NCI-H1105 treated with DMSO at 0.1 percent for 48 hours (cell line): ENCODE results near the gene UNC13A.
"Not testable (repeated sequence)": the region's sequence is repeated elsewhere in the genome, so short reads cannot be mapped to it uniquely, and the experiment has no call there.

Source experiments
- DNase-seq: peaks from one replicate; lab custom pipeline; 2025; lab: John Stamatoyannopoulos, UW

UNC13A gene

DNA sequence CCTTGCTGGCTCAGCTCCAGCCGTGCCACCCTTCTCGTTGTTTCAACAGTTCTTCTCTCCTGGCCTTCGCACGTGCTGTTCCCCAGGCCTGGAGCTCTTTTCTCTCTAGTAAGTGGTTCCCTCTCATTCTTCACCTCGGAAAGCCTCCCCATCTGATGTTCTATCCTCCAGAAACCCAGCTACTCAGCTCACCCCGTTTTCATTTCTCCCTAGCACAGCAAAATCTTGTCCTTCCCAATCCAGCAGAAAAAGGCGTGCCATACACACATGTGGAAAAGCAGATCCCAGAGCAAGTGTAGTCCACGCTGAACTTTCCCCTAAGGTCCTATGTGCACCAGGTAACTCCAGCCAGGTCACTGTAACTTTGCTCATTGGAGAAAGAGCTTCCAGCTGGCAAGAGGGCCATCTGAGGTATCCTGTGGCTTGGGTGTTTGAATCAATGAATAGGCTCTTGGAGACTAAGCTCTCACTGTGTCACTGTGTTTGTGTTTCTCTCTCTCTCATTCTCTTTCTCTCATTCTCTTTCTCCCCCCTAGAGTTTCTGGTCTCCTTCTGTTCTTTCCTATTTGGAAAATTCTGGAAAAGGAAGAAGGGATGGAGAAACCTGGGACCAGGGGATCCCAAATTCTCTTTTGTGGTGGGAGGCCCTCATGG is 83.7 kb downstream of the UNC13A start:
- DNase-seq = no peak

DNA sequence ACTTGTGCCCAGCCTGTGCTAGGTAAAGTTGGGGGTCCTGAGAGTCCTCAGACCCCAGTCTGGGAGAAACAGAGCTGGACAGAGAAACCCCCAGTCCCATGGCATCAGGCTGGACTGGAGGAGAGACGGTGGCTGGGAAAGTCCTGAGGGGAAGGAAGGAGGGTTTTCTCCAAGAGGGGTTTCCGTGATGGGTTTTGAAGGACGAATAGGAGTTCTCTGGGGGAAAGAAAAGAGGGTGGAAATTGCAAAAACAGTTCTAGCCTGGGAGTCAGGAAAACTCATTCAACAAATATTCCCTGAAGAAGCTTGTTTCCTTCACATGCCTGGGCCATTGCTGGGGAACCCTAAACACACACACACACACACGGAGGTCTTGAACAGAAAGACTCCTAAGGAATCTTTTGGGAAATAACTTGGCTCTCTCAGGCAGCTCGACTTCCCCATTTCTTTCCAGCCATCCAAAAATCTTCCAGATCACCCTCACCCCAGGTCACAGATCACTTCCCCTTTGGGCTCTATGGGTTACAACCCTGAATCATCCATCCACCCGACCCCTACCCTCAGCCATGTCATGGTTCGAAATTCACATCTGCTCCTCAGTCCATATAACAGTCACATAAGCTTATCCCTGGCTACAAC is 85.2 kb downstream of the UNC13A start:
- no peak for DNase-seq

DNA sequence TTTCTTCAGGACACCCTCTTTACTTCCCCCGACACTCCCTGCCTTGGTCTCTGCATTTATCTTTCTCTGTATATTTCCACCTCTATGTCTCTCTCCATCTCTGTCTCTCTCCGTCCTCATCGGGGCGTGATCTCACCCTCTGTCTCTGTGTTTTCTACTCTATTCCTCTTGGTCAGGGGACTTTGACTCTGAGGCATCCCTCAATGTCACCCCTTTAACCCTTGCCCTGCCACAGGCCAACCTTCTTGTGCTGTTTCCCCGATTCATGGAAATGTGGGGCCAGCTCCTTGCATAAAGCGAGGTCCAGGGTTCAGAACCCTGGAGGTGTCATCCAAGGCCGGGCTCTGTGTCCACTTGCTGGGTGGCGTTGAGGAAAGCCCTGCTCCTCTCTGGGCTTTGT is 85.9 kb downstream of the UNC13A start:
- no peak for DNase-seq

DNA sequence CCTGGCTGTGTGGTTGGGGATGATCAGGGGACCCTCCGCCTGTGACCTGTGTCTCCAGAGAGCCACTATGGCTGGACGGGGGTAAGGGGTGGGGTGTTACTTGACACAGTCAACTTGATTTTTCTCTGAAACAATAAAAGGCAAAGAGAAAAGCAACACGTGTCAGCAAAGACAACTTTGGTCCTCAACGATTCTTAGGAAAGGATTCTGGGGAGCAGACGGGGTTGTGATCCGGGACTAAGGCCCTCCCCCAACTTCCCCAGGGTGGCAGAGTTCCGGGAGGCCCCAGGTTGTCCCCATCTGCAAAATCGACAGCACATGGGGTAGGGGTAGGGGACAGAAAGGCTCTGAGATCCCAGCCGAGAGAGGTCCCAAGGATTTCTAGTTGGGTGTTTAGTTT is 86.5 kb downstream of the UNC13A start:
- DNase-seq = no peak

GRCh38 chr19:17599780-17600179 is 88.4 kb downstream of the UNC13A start:
- no peak for DNase-seq

DNA sequence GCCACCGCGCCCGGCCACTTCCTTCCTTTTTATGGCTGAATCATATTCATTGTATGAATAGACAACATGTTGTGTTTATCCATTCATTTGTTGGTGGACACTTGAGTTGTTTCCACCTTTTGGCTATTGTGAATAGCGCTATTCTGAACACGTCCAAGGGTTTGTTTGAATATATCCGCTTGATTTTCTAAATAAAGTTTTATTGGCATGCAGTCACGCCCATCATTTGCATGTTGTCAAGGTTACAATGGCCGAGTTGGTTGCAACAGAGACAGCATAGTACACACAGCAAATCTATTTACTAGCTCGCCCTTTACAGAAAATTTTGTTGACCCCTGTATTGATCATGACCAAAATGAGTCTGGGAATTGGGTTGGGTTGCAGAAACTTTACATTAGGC is 89.2 kb downstream of the UNC13A start:
- no peak for DNase-seq

DNA sequence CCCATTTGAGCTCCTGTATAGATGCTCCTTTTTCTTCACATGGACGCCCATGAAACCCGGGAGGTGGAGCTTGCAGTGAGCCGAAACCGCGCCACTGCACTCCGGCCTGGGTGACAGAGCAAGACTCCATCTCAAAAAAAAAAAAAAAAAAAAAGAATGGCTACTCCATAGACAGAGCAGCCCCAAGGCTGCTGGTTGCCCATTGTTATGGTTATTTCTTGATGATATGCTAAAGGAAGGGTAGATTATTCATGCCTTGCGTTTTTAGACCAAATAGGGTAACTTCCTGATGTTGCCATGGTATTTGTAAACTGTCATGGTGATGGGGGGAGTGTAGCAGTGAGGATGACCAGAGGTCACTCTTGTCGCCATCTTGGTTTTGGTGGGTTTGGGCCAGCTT is 90.1 kb downstream of the UNC13A start:
- not testable (repeated sequence) for DNase-seq

DNA sequence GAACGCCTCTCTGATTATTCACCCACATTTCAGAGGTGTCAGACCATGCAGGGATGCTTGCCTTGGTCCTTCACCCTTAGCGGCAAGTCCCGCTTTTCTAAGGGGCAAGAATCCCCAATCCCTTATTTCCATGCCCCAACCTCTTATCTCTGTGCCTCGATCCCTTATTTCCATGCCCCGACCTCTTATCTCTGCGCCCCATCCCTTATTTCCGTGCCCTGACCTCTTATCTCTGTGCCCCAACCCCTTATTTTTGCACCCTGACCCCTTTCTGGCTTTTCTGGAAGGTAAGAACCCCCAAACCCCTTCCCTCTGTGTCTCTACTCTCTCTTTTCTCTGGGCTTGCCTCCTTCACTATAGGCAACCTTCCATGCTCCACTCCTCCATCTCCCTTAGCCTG is 93.9 kb downstream of the UNC13A start:
- DNase-seq = not testable (repeated sequence)

GRCh38 chr19:17590866-17591265 is 97.3 kb downstream of the UNC13A start:
- DNase-seq = no peak

DNA sequence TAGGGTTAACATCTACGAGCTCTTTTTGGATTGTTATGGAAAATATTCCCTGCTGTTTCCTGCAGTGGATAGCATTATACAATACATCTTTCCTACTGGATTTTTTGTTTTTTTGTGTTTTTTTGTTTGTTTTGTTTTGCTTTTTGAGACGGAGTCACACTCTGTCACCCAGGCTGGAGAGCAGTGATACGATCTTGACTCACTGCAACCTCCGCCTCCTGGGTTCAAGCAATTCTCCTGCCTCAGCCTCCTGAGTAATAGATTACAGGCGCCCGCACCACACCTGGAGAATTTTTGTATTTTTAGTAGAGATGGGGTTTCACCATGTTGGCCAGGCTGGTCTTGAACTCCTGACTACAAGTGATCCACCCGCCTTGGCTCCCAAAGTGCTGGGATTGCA is 102.8 kb downstream of the UNC13A start:
- not testable (repeated sequence) for DNase-seq

DNA sequence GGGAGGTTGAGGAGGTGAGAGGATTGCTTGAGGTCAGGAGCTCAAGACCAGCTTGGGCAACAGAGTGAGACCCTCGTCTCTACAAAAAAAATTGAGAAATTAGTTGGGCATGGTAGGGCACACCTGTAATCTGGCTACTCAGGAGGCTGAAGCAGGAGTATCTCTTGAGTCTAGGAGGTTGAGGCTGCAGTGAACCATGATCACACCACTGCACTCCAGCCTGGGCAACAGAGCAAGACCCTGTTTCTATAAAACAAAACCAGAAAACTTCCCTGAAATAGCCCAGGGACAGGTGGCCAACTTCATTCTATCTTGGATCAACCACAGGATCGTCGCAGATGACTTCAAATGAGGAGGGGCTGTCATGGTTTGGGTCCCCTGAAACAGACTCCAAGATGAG is 104.0 kb downstream of the UNC13A start:
- DNase-seq = no peak

DNA sequence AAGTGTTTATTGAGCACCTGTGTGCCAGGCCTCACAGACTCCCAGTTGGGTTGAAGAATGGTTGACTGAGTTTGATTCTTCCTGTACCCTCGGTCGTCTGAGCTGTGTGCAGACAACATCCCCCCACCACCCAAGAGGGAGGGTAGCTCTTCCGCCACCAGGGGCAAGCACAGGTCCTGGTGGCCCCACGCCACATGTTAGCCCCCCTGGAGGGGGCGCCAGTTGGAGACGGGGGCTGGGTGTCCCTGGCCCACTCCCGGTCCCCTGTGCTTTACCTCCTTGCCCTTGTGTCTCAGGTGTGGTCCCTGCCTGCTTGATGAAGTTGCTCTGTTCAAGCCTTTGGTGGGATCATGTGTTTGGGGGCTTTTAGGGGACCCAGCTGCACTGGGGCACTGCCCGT is 105.5 kb downstream of the UNC13A start:
- DNase-seq = no peak

- no peak for DNase-seq
Observed at GRCh38 chr19:17581211-17581874, 106.8 kb downstream of the UNC13A start.

- no peak for DNase-seq
Observed at GRCh38 chr19:17580470-17581144, 107.5 kb downstream of the UNC13A start.

DNA sequence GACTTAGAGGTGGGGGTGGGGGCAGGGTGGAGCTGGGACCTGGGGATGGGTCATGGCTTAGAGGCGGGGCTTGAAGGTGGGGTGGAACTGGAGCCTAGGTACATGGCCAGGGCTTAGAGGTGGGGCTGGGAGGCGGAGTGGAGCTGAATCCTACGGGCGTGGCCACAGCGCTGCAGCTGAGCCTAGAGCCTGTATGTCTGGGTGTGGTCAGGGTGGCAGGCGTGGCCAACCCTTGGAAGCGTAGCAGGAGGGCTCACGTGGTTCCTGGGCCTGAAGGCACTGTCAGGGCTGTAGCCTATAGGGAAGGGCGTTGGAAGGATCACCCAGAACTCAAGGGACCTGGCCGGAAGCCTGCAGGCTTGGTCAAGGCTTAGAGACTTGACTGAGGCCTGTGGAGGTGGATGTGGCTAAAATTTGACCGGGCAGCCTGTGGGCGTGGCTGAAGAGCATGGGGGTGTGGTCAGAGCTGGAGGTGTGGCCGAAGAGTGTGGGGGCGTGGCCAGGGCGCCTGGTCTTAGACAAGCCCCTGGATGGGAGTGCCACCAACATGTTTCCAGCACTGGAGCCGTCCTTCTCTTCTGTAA is 108.4 kb downstream of the UNC13A start:
- DNase-seq = no peak

- no peak for DNase-seq
Observed at GRCh38 chr19:17577457-17578097, 110.6 kb downstream of the UNC13A start.

DNA sequence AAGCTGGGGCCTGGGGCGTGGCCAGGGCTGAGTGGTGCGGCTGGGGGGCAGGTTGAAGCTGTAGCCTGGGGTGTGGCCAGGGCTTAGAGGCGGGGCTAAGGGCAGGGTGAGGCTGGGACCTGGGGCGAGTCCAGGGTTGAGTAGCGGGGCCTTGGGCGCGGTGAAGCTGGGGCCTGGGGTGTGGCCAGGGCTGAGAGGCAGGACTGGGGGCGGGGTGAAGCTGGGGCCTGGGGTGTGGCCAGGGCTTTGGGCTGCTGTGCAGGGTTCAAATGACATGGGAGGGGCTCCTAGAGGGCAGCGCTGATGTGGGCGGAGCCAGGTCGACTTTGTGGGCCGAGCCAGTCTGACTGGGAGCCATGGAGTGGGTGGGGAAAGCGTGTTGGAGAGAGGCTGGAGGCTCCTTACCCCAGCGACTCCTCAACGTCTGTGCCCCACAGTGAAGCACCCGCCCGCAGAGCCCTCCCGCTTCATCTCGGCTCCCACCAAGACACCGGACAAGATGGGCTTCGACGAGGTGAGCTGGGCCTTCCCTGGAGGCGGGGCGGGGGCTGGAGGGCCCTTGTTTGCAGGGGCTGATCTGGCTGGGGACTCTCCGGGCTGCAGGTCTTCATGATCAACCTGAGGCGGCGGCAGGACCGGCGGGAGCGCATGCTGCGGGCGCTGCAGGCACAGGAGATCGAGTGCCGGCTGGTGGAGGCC is 111.2 kb downstream of the UNC13A start:
- DNase-seq = no peak

DNA sequence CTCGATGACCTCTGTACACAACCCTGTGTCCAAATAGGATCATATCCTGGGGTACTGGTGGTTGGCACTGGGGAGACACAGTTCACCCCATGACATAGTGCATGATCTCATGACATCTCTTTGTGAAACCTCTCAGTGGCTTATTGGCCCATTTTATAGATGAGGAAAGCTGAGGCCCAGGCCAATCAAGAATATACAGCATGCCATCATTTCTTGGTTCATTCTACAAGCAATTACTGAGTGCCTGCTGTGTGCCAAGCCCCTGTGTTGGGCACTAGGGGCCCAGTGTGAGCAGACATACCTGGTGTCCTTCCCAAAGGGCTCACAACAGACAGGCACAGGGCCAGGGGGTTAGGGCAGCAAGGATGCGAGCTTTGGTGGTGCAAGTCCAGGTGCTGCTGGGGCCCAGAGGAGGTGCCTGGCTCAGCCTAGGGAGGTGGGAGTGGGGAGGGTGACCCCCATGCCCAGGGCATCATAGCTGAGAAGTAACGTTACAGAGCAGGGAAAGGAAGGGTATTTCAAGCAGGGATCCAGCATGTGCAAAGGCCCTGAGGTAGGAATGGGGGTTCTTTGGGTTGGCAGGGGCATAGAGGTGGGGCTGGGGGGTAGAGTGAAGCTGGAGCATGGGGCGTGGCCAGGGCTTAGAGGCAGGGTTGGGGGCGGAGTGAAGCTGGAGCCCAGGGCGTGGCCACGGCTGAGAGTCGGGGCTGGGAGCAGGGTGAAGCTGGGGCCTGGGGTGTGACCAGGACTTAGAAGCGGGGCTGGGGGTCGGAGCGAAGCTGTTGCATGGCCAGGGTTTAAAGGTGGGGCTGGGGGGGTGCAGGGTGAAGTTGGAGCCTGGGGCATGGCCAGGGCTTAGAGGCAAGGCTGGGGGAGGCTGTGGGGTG is 112.0 kb downstream of the UNC13A start:
- DNase-seq = no peak

DNA sequence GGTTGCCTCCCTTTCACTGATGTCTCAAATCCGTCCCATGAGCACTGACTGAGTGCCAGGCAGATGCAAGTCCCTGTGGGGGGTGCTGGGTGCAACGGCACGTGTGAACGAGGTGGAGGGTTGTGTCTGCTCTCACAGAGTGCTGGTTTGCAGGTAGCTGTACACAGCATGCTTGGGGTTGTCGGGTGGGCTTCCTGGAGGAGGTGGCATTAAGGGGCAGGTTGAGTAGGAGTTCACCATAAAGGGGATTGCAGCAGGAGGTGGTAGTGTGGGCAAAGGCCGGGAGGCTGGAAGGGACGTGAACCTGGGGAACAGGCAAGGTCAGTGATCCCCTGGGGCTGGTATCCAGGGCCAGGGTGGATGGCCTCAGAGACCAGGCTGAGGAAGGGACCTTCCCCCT is 115.5 kb downstream of the UNC13A start:
- no peak for DNase-seq

DNA sequence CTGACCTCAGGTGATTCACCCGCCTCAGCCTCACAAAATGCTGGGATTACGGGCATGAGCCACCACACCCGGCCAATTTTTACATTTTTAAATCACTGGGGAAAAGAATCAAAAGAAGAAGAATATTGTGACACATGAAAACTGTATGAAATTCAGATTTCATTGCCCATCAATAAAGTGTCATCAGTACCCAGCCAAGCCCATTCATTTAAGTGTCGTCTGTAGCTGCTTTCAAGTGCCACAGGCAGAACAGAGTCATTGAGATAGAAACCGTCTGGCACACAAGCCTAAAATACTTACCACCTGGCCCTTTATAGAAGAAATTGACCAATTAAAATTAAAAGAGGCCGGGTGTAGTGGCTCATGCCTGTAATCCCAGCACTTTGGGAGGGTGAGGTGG is 117.4 kb downstream of the UNC13A start:
- DNase-seq = peak; percentile 7
